HFF-Myc (cell line): Measurements from ENCODE around the gene THADA.
"Not testable (repeated sequence)": the region's sequence is repeated elsewhere in the genome, so short reads cannot be mapped to it uniquely, and the experiment has no call there.

ENCODE experiments used
- DNase-seq: peaks from one replicate; pipeline ENCODE4 v3.0.0-alpha.2; 2011; ENCODE audit warnings: low read depth; ENCODE audit errors: extremely low read depth
- H3K4me3 ChIP-seq: replicated peaks from 2 replicates; pipeline ENCODE4 v1.5.1; 2011; ENCODE audit warnings: low read depth, mild to moderate bottlenecking, control low read depth, low read length
- CTCF ChIP-seq: IDR thresholded peaks from 2 replicates; pipeline ENCODE4 v1.5.1; 2012; ENCODE audit warnings: mild to moderate bottlenecking, low read depth, low read length, control low read depth; ENCODE audit errors: missing control alignments

Gene THADA

GRCh38 chr2:43303889-43304288 is 291.9 kb downstream of the THADA start:
- no peak overlapping the region for H3K4me3 ChIP-seq
- TF ChIP-seq CTCF, result no peak
- DNase-seq, result no peak

- H3K4me3 ChIP-seq, result no peak overlapping the region
- no peak for TF ChIP-seq CTCF
- DNase-seq, result no peak
These were observed 292.8 kb downstream of the THADA start for GRCh38 chr2:43302961-43303494.

- no peak overlapping the region for H3K4me3 ChIP-seq
- DNase-seq, result no peak
- TF ChIP-seq CTCF, result no peak
These were observed 293.5 kb downstream of the THADA start for GRCh38 chr2:43302182-43302960.

GRCh38 chr2:43300781-43301583 is 294.9 kb downstream of the THADA start:
- TF ChIP-seq CTCF, result no peak
- no peak overlapping the region for H3K4me3 ChIP-seq
- no peak for DNase-seq

GRCh38 chr2:43300222-43300621 is 295.6 kb downstream of the THADA start:
- no peak for TF ChIP-seq CTCF
- H3K4me3 ChIP-seq, result no peak overlapping the region
- no peak for DNase-seq

- TF ChIP-seq CTCF, result no peak
- no peak for DNase-seq
- no peak overlapping the region for H3K4me3 ChIP-seq
These were observed 297.3 kb downstream of the THADA start for GRCh38 chr2:43298500-43298899.

- DNase-seq, H3K4me3 ChIP-seq: not testable (repeated sequence)
These were observed 298.1 kb downstream of the THADA start for GRCh38 chr2:43297740-43298139.
